ENCODE measurements around the gene ZNF516.

ZNF516 gene

DNA sequence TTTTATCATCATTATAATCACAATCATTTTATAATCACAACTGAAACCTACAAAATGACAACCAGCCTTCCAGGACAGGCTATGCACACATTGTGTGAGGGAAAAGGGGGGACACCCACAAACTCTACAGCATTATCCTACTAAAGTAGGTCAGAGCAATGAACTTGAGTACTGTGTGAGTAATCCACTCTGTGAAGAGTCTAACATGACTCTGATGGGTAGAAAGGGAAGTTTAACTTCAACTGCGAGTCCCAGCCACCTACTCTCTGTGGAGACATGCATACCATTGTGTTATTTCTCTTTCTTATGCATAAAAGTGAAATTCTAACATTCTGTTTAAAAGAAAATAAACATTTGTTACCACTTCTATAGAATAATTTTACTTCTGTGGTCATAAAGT is 177.9 kb downstream of the ZNF516 start:
- DNase-seq (ENCODE audit: low spot score), result no peak
- Histone ChIP-seq H3K4me3 (no peak overlapping the region), H3K27ac (no peak overlapping the region)
- TF ChIP-seq, protein P1, sequence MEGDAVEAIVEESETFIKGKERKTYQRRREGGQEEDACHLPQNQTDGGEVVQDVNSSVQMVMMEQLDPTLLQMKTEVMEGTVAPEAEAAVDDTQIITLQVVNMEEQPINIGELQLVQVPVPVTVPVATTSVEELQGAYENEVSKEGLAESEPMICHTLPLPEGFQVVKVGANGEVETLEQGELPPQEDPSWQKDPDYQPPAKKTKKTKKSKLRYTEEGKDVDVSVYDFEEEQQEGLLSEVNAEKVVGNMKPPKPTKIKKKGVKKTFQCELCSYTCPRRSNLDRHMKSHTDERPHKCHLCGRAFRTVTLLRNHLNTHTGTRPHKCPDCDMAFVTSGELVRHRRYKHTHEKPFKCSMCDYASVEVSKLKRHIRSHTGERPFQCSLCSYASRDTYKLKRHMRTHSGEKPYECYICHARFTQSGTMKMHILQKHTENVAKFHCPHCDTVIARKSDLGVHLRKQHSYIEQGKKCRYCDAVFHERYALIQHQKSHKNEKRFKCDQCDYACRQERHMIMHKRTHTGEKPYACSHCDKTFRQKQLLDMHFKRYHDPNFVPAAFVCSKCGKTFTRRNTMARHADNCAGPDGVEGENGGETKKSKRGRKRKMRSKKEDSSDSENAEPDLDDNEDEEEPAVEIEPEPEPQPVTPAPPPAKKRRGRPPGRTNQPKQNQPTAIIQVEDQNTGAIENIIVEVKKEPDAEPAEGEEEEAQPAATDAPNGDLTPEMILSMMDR (IDR thresholded peaks at IDR 0.05), result no peak

DNA sequence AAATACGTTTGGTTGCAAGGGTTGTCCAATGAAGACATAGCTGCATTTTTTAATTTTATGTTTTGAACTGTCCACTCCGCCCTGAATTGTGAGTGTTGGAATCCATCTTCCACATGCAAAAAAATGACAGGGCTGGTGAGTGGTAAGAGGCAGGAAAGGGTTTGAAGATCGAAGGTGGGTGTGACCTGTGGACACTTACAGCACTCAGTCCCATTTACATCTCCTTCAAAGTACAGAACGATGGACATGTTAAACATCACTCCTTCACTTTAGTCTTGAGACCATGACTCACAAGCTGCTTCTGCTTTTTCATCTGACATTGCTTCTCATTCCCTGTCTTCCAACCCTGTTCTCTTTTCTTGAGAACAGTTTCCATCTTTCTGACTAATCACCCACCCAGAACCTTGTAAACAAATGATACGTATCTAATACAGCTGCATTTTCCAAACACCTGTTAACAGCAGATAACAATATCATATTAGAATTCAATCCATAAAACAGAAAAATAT is 179.3 kb downstream of the ZNF516 start:
- TF ChIP-seq, protein P1 (IDR thresholded peaks at IDR 0.05), result no peak
- DNase-seq (ENCODE audit: low spot score), result no peak
- Histone ChIP-seq H3K27ac (no peak overlapping the region), H3K4me3 (no peak overlapping the region)

DNA sequence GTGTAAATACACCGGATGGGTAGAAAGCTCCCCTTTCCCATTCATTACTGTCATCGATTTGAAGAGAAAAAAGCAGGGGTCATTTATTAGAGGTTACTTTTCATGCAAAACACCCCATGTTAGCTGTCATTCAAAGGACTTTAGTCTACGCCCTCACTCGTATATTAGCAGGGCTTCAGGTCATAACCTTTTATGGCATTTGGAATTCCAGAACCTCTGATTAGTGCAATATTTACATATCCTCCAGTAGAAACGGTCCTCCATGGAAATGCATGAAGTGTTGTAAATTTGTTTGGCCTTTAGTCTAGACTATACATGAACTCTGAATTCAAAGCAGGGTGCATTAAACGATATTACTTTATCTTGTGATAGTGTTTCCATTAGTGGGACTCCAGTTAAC is 180.5 kb downstream of the ZNF516 start:
- H3K4me3 ChIP-seq, result no peak overlapping the region
- TF ChIP-seq, protein P1 (IDR thresholded peaks at IDR 0.05), result no peak

DNA sequence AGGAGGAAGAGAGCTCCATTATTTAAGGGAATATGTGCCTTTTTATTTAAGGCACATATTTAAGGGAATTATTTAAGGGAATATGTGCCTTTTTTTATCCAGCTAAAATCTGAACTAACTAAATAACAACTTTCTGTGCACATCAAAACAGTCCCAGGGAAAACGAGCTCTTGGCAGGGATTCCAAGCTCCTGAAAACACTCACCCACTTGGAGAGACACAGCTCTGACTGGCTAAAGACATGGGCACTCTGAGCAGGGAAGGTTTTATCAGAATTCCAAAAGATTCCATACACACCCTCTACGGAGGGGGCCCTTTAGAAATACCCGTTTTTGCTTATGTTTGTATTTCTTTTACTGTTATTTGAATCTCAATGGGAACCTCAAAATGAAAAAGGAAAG is 181.0 kb downstream of the ZNF516 start:
- TF ChIP-seq, protein P1 (IDR thresholded peaks at IDR 0.05), result no peak
- H3K4me3 ChIP-seq, result no peak overlapping the region
- no peak overlapping the region for H3K27ac ChIP-seq
- DNase-seq (ENCODE audit: low spot score), result no peak

More for the DNA sequence above, 180.5 kb downstream of the ZNF516 start:
- H3K27ac ChIP-seq, result no peak overlapping the region
- DNase-seq (ENCODE audit: low spot score), result no peak
